GM12801 (cell line): ENCODE results near the gene ABI1.

ENCODE experiments used
- TF ChIP-seq, protein P1 (sequence below): IDR thresholded peaks from one replicate; pipeline ENCODE4 v1.5.1; 2011; ENCODE audit warnings: control low read depth; ENCODE audit not compliant: insufficient read length; ENCODE audit errors: extremely low read depth

The ABI1 gene

DNA sequence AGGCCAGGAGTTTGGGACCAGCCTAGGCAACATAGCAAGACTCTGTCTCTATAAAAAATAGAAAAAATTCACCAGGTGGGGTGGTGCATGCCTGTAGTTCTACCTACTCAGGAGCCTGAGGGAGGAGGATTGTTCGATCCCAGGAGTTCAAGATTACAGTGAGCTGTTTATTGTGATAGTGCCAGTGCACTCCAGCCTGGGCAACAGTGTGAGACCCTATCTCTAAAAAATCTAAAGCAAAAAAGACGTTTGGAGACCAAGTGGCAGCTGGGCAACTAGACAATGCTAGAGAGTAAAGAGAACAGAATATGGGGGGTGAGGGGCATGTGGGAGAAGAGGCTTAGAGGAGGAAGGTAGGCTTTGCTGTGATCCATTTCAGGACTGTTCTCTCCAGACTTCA lies 161.8 kb downstream of the ABI1 start:
- TF ChIP-seq, protein P1, sequence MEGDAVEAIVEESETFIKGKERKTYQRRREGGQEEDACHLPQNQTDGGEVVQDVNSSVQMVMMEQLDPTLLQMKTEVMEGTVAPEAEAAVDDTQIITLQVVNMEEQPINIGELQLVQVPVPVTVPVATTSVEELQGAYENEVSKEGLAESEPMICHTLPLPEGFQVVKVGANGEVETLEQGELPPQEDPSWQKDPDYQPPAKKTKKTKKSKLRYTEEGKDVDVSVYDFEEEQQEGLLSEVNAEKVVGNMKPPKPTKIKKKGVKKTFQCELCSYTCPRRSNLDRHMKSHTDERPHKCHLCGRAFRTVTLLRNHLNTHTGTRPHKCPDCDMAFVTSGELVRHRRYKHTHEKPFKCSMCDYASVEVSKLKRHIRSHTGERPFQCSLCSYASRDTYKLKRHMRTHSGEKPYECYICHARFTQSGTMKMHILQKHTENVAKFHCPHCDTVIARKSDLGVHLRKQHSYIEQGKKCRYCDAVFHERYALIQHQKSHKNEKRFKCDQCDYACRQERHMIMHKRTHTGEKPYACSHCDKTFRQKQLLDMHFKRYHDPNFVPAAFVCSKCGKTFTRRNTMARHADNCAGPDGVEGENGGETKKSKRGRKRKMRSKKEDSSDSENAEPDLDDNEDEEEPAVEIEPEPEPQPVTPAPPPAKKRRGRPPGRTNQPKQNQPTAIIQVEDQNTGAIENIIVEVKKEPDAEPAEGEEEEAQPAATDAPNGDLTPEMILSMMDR, result no peak

DNA sequence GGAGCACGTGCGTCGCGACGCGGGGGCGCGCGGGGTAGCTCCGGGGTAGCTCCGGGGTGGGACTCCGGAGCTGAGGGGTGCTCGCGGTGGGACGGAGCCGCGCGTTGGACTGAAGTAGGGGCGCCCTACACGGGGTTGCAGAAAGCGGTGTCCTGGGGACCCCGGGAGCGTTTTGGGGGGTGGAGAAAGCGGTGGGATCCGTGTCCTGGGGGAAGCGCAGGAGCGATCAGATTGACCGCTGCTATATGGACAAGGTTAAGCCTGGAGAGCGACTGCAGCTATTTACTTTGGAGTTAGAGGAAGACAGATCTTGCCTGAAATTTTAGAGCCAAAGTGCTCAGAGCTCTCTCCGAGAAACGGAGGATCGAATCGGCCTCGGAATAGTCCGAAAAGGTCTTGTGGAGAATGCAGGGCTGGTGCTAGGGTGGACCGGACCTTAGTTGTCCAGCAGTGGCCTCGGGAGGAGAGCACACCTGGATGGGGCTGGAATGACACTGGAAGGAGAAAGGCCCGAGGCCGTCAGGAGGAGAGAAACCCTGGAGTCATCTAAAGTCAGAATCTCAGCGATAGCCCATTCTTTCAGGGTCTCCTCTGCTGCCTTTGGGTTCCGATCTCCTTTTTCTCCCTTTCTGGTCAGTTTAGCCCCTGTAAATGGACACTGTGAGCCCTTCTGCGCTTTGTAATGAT lies 162.7 kb downstream of the ABI1 start:
- TF ChIP-seq, protein P1, result no peak

DNA sequence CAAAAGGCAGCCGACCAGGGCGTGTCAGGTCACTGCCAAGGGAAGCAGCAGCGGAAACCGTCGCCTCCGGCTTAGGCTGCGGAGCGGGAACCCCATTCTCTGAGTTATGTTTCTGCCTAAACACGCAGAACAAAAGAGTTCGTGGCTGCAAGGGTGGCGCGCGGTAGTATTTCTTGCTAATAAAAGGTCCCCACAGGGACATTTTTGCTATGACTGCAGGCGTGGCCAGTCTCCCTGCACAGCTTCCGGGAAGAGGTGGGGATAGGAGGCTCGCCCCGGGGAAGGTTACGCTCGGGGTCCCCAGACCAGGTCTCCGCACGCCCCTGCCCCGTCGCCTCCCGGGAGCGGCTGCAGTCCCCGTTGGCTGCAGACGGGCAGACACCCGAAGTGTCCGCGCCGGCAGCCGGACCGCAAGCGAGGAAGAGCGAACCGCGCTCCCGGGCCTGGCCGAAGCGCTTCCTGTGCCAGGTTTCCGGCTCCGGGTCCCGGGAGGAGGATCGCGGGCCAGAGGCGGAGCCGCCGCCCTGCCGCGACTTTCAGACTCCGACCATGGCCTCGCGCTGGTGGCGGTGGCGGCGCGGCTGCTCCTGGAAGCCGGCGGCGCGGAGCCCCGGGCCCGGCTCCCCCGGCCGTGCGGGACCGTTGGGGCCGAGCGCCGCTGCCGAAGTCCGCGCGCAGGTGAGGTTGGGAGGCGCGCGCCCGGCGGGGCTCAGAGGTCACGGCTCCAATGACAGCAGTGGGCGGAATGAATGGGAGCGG lies 163.4 kb downstream of the ABI1 start, which contains the start of gene PDSS1:
TSS of gene PDSS1 (plus strand) at position 539 of the 759 bp plus-strand sequence. CDS start at position 550, 11 bp downstream.
- TF ChIP-seq, protein P1, result no peak

DNA sequence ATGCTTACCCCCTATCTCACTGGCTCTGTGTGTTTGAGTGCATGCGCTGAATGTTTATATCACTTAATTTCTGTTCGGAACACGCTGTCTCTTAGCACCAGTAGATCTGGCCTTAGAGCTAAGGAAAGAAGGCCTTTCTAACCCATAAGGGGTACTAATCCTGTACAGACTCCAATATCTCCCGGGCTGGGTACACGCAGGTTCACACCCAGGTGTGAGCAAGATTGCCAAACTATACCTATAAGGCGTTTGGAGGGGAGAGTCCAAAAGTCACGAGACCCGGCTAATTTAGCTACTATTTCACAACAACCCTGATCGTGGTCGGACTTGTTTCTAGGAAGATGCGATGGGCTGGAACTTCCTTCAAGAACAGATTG lies 164.0 kb downstream of the ABI1 start:
- TF ChIP-seq, protein P1, result no peak
